UCSD-AML1 (cell line): ENCODE results near the gene LANCL1.

Experiments used
- DNase-seq: peaks from one replicate; lab custom pipeline; 2025; ENCODE audit not compliant: unreplicated experiment; lab: John Stamatoyannopoulos, UW

LANCL1 gene, protein sequence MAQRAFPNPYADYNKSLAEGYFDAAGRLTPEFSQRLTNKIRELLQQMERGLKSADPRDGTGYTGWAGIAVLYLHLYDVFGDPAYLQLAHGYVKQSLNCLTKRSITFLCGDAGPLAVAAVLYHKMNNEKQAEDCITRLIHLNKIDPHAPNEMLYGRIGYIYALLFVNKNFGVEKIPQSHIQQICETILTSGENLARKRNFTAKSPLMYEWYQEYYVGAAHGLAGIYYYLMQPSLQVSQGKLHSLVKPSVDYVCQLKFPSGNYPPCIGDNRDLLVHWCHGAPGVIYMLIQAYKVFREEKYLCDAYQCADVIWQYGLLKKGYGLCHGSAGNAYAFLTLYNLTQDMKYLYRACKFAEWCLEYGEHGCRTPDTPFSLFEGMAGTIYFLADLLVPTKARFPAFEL

GRCh38 chr2:210476194-210477128, at the start of gene LANCL1:
Gene LANCL1 (minus strand): TSS chr2:210476759. CDS start chr2:210476396, 363 bp downstream.
- DNase-seq, result peak; percentile 87

- DNase-seq, result no peak
Measured at GRCh38 chr2:210524533-210524932, 48.0 kb upstream of the LANCL1 start.

GRCh38 chr2:210523650-210524289, 47.2 kb upstream of the LANCL1 start:
- no peak for DNase-seq

DNA sequence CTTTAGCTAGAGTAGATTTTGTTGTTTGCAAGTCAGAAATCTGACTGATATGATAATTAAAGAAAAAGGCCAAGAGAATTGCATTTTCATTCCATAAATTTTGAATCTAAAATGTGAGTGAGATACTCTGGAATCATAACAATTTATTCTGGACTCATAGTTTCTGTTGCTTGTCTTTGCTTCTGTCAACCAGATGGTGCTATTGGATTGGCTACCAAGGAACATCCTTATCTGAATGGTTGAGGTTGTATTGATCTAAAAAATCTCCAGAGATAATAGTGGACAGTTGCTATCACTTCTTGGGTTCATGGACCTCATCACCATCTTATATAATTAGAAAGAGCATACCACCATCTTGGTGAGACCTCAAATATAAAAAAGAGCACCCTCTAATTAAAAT, 45.8 kb upstream of the LANCL1 start:
- no peak for DNase-seq

- no peak for DNase-seq
Measured at GRCh38 chr2:210519594-210519993, 43.0 kb upstream of the LANCL1 start.

- DNase-seq, result no peak
Measured at GRCh38 chr2:210517264-210517663, 40.7 kb upstream of the LANCL1 start.

- no peak for DNase-seq
Measured at GRCh38 chr2:210515911-210516310, 39.4 kb upstream of the LANCL1 start.

- no peak for DNase-seq
Measured at GRCh38 chr2:210503725-210504191, 27.2 kb upstream of the LANCL1 start.

- peak; percentile 10 for DNase-seq
Measured at GRCh38 chr2:210503001-210503623, 26.6 kb upstream of the LANCL1 start.

DNA sequence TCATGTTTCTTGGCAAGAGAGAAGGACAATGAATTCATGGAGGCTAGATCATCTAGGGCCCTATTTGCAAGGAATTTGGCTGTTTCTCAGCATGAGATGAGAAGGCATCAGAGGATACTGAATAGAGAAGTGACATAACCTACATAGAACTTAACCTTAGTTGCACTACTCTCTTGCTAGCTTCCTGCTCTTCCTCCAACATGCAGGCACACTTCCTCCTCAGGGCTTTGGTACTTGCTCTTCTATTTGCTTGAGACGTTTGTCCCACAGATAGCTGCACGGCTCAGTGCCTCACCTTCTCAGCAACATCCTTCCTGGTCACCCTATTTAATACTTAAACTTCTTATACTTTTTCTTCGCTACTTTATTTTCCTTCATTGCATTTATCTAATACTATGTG, 20.0 kb upstream of the LANCL1 start:
- DNase-seq, result no peak

DNA sequence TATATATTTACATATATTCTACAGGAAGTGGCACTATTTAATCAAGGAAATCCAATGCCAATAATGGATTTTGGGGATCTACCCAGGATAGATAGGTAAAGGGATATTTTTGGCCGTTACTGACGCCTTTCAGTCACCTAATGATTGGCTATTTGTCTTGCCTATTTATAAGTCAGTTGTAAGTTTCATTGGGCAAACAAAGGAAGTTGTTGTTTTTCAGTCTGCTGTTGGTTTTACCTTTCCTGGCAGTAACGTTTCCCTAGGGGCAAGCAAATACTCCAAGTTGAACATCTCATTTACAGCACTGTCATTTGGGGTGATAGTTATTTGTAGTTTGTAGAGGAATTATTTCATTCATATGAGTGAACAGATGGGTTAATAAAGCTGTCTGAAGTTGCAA, 17.0 kb upstream of the LANCL1 start:
- DNase-seq, result no peak

- no peak for DNase-seq
Measured at GRCh38 chr2:210481601-210482175, 5.1 kb upstream of the LANCL1 start.

DNA sequence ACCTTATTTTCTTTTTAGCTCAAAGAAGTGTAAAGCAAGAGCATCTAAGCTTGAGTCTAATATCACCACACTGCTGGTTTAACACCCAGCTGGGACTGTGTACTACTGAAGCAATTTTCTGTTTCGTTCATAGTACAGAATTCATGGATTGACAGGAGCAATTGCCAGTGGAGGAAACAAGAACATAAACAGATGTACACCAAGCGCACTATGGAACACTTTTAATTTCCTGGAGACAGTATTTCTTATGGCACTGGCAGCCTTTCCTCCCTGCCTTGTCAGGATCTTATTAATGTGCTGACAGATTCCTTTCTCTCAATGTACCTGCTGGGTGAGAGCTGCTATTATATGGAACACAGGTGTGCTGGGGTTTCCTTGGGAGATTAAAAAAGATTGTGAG, 4.2 kb upstream of the LANCL1 start:
- no peak for DNase-seq

DNA sequence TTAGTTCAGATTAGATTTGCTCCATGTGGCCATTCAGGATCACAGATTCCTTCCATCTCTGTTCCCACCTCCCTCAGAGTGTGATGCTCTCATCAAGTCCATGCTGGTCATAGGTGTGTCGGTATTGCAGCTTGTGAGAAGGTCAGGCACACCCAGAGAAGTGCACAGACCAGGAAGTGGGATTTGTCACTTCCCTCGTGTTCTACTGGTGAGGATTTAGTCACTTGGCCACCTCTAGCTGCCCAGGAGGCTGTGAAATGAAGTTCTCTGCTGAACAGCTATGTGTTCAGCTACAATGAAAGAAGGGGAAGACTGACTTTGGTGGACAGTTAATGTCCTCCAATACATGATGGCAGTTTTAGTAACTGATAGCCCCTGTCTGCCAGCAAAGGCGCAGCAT, 3.5 kb upstream of the LANCL1 start:
- no peak for DNase-seq

- no peak for DNase-seq
Measured at GRCh38 chr2:210478661-210479060, 2.1 kb upstream of the LANCL1 start.

- DNase-seq, result no peak
Measured at GRCh38 chr2:210477496-210477895, 937 bp upstream of the LANCL1 start.

DNA sequence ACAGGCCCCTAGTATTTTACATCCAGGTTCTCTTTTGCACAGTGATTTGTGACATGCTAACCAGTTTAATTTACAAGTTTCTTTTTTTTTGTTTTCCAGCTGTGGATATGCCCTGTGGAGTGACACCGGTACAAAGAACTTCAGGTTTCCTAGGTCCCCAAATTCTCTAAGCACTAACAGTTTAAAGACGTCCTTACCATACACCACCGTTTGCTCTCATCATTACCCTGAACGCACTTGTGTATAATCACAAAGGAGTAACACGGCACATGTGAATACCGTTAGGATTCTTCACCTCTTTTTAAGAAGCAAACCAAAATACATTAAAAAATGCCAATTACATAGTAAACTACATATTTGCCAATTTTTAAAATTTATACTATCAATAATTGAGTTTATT, 853 bp downstream of the LANCL1 start:
- DNase-seq, result no peak

DNA sequence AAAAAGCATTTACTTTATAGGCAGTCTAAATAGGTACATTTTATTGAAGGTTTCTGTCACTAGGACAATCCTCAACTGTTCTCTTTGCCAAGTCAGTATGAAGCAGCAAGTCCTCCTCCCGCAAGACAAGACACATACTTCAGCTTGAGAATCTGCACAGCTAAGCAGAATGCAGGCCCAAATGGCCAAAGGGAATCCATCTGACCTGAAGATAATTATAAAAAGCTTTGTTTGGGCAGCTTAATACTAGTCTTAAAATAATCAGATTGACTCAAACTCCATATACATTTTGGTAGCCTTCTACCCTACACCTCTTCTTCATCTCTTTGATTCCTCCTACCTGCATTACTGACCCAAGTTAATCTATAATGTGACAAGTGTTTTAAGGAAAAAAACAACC, 1.8 kb downstream of the LANCL1 start:
- no peak for DNase-seq

GRCh38 chr2:210461401-210461800, 15.2 kb downstream of the LANCL1 start:
- no peak for DNase-seq
